Left renal cortex interstitium (tissue), 4 donors: Measurements from ENCODE around the gene RPN2. TPM values are rescaled to one million over a fixed set of nuclear protein-coding genes. Genes with fewer than 3 reads are reported as not detected.
A peak's percentile ranks its signal among the peaks of the same experiment; 100 is the strongest.
"Not testable (repeated sequence)": the region's sequence is repeated elsewhere in the genome, so short reads cannot be mapped to it uniquely, and the experiment has no call there.

Experiments
- DNase-seq, 4 donors: peaks; one replicate each; pipeline ENCODE4 v3.0.0-alpha.2; 2013; ENCODE audit warnings: low read depth in 4 of 4, low spot score in 2 of 4, missing footprints in 1 of 4
- polyA plus RNA-seq, 4 donors: library from polyadenylated mRNA; unstranded; fragments of 120-200 nt; gene quantifications; one replicate each; pipeline ENCODE4 v1.2.1, GENCODE V29; 2013; ENCODE audit not compliant: insufficient read length in 4 of 4

The RPN2 gene
- polyA plus RNA-seq: 100 to 1,000 TPM; 272 to 316 (median 290) TPM

DNA sequence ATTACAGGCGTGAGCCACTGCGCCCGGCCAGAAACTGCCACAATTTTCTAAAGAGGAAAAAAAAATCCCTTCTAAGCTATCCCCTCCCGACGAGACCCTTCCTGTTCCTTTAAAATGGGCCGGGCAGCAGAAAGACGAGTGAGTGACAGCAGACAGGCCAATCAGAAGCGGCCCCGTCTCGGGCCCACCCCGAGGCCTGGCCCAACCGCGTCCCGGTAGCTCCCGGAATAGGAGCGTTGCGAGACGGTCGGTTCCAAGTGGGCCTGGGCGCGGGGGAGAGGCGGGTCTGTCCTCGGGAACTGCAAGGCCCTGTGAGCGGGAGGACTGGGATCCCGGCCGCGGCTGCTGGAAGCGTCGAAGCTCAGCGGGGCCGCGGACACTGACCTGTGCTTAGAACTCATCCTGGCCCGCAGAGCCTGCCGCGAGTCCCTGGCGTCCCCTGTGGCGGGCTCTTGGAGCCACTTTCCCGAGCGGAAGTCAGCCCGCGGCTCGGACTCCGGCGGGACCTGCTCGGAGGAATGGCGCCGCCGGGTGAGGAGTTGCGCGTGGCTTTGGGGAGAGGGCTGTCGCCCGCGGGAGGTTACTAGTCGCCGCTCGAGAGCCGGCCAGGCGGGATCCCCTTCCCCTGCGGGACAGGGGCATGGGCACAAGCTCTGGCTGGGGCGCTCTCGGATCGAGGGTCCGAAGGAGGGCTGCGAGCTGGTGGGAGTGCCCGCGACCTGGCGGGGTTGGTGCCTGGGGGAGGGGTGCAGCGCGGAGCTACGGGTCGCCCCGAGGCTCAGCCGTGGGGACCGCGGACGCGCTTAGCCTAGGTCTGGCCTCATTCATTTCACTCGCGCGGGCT lies at the start of gene RPN2, which contains the start of gene MROH8:
Gene RPN2, plus strand, starts transcription at position 492 of the 844 bp plus-strand sequence. Its CDS starts 27 bp downstream, at position 519.
Gene MROH8, minus strand, starts transcription at position 710 of the 844 bp plus-strand sequence.
- DNase-seq: peak; percentile 88 to 95 (median 94)

GRCh38 chr20:37131486-37131885 lies 47.6 kb upstream of the RPN2 start:
- DNase-seq: no peak

- DNase-seq: no peak
Observed at GRCh38 chr20:37133952-37134351, 45.2 kb upstream of the RPN2 start.

GRCh38 chr20:37137547-37137946 lies 41.6 kb upstream of the RPN2 start:
- DNase-seq: no peak

DNA sequence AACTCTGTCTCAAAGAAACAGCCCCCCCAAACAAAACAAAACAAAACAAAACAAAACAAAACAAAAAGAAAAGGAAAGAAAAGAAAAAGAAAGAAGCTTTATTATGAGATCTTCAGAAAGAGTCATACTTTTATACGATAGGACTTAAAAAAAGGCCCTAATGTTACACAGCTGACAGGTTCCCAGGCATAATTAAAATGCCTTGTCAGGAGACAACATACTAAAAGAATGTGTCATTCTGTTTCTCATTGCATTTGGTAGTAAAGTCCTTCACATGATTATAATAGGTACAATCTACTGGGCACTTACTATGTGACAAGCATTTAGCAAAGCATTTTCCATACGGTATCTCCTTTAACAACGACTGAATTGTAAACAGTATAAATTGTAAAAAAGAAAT lies 36.4 kb upstream of the RPN2 start:
- no peak for DNase-seq

GRCh38 chr20:37144856-37145404 lies 34.2 kb upstream of the RPN2 start:
- no peak for DNase-seq

GRCh38 chr20:37147250-37147649 lies 31.9 kb upstream of the RPN2 start:
- no peak for DNase-seq

GRCh38 chr20:37150864-37151263 lies 28.3 kb upstream of the RPN2 start:
- DNase-seq: not testable (repeated sequence)

- DNase-seq: no peak
Observed at GRCh38 chr20:37151529-37151928, 27.6 kb upstream of the RPN2 start.

- no peak for DNase-seq
Observed at GRCh38 chr20:37152284-37152683, 26.8 kb upstream of the RPN2 start.

DNA sequence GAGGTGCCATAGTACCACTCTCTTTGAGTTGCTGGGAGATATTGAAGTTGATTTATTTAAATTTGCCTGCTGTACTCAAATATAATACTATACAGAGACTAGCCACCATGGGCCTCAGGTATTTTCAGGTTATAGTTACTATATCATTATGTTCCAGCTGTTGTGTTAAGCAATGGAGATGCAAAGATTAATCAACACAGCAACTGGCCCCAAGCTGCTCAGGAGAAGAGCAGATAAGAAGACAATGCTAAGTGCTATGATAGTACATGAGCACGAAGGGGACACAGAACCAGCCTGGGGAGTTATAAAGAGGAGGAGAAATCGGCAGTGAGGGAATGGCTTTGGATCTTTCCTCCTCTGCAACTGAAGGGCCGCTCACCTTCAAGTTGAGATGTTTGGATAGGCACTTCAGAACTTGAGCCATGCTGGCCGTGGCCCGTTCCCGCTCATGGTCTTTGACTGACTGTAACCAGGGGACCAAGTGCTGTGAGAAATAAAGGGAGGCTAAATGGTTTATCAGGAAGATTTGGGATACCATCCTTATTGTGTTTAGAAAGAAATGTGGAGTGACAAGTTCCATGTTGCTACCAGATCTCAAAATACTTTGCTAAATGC lies 24.3 kb upstream of the RPN2 start:
- no peak for DNase-seq

- no peak for DNase-seq
Observed at GRCh38 chr20:37155987-37156386, 23.1 kb upstream of the RPN2 start.

- no peak for DNase-seq
Observed at GRCh38 chr20:37158248-37158647, 20.9 kb upstream of the RPN2 start.

- DNase-seq: no peak
Observed at GRCh38 chr20:37160683-37161082, 18.4 kb upstream of the RPN2 start.

- no peak for DNase-seq
Observed at GRCh38 chr20:37161830-37162549, 17.1 kb upstream of the RPN2 start.

GRCh38 chr20:37162646-37163045 lies 16.5 kb upstream of the RPN2 start:
- no peak for DNase-seq

DNA sequence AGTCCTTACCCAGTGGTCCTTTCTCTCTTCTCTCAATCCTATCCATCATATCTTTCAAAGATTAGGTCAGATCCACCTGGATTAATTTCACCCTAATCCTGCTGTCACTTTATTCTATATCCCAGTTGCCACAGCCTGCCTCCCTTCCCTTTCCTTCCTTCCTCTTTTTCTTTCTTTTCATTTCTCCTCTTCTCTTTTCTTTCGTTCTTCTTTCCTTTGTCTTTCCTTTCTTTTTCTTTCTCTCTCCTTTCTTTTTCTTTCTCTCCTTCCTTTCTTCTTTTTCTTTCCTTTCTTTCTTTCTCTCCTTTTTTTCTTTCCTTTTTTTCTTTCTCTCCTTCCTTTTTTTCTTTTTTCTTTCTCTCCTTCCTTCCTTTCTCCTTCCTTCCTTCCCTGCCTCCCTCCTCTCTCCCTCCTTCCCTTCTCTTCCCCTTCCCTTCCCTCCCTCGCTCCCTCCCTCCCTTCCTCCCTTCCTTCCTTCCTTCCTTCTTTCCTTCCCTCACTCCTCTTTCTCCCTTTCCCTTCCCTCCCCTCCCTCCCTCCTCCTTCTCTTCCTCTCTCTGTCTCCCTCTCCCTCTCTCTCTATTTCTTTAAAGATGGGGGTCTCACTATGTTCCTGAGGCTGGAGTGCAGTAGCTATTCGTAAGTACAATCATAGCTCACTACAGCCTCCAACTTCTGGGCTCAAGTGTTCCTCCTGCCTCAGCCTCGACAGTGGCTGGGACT lies 15.1 kb upstream of the RPN2 start:
- DNase-seq: no peak

- DNase-seq: no peak
Observed at GRCh38 chr20:37165031-37165430, 14.1 kb upstream of the RPN2 start.

DNA sequence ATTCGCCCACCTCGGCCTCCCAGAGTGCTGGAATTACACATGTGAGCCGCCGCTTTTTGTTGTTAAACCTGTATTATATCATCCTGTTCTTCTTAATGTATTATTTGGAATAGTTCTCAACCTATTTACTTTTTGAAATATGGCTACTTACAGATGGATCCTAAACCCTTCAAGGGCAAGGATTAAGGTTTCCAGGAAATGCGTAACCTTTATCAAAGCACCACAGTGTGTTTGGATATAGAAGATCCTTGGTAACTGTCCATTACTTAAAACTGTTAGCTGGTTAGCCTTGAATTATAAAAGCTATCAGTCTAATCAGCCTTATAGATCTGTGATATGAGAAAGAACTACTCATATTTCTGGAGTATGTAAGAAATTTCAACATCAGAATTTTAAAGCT lies 12.3 kb upstream of the RPN2 start:
- no peak for DNase-seq

DNA sequence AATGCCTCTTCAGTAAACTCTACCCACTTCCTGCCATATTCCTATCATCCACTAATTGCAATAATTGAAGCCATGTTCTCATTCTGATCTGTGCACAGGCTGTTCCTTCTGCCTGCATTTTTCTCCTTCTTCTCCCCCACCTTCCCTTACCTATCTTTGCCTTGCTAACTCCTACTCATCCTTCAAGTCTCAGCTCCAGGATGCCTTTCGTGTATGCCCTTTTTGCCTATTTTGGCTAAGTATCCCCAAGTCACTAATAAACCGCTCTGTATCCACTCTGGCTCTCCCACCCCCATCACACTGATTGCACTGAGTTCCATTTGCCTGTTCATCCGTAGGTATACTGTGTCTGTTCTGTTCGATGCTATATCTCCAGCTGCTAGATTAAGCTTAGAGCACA lies 6.3 kb upstream of the RPN2 start:
- no peak for DNase-seq
